Natural killer cell (primary cell): Measurements from ENCODE around the gene CRYBG1. TPM values are rescaled to one million over a fixed set of nuclear protein-coding genes. Genes with fewer than 3 reads are reported as not detected.

Experiments used
- ATAC-seq, 3 donors: fragments of 150-1000 bp in 2 of 3; fragments of 200-7000 bp in 1 of 3; cut with Tn5 transposase; 1 replicate in 1 of 3; 2 replicates in 2 of 3; pipeline ENCODE4 v1.10.0; 2021; ENCODE audit warnings: mild to moderate bottlenecking in 2 of 3, moderate library complexity in 2 of 3
- DNase-seq, 2 donors: peaks; one replicate each; pipeline versions ENCODE4 v3.0.0 to v3.0.0-alpha.2; 2013 to 2021; ENCODE audit warnings: mixed read lengths in 1 of 2
- H3K27ac ChIP-seq: one replicate; pipeline ENCODE4 v1.5.1; 2013; ENCODE audit warnings: mild to moderate bottlenecking, low read length
- H3K27me3 ChIP-seq: one replicate; pipeline ENCODE4 v1.6.1; 2013; ENCODE audit warnings: low read length; ENCODE audit not compliant: control insufficient read depth, insufficient read depth
- H3K36me3 ChIP-seq: one replicate; pipeline ENCODE4 v1.6.1; 2013; ENCODE audit warnings: low read length; ENCODE audit not compliant: control insufficient read depth, insufficient read depth
- H3K4me1 ChIP-seq: one replicate; pipeline ENCODE4 v1.6.1; 2013; ENCODE audit warnings: low read length; ENCODE audit not compliant: control insufficient read depth, insufficient read depth
- H3K4me3 ChIP-seq: one replicate; pipeline ENCODE4 v1.5.1; 2013; ENCODE audit warnings: low read length
- H3K9me3 ChIP-seq: one replicate; pipeline ENCODE4 v1.6.1; 2013; ENCODE audit warnings: low read length; ENCODE audit not compliant: control insufficient read depth, insufficient read depth
- H3K27ac Mint-ChIP-seq, 2 donors: one replicate each; pipeline ENCODE4 v1.8.0; 2022; ENCODE audit warnings: mild to moderate bottlenecking in 2 of 2, mixed read lengths in 2 of 2, moderate library complexity in 1 of 2
- H3K27me3 Mint-ChIP-seq, 2 donors: one replicate each; pipeline ENCODE4 v1.8.0; 2022; ENCODE audit warnings: low read depth in 2 of 2, mixed read lengths in 2 of 2
- H3K36me3 Mint-ChIP-seq: one replicate; pipeline ENCODE4 v1.8.0; 2022; ENCODE audit warnings: mixed read lengths
- H3K4me1 Mint-ChIP-seq, 2 donors: one replicate each; pipeline ENCODE4 v1.8.0; 2022; ENCODE audit warnings: mixed read lengths in 2 of 2
- H3K4me3 Mint-ChIP-seq: one replicate; pipeline ENCODE4 v1.8.0; 2022; ENCODE audit warnings: mild to moderate bottlenecking, moderate library complexity, mixed read lengths
- H3K9me3 Mint-ChIP-seq, 2 donors: one replicate each; pipeline ENCODE4 v1.8.0; 2022; ENCODE audit warnings: mixed read lengths in 2 of 2
- WGBS: methylation state at CpG from one replicate; pipeline ENCODE4 v1.1.7; 2013; ENCODE audit warnings: missing lambda C conversion rate; ENCODE audit not compliant: insufficient coverage; 5-methylcytosine and 5-hydroxymethylcytosine counted together
- intact Hi-C: fragments of 100-400 bp; cut with micrococcal nuclease; formaldehyde crosslinking; loops from one replicate; pipeline ENCODE4 v1.14.2; 2022
- total RNA-seq, 4 donors: library from RNA; stranded (reverse); fragments of 120-200 nt in 1 of 4; gene quantifications; one replicate each; pipeline versions ENCODE4 v1.2.3 to v1.2.4, GENCODE V29; 2013 to 2022
- TF ChIP-seq, protein P1 (sequence below): fragments of 200-600 bp; IDR thresholded peaks from one replicate; pipeline ENCODE4 v1.8.0; 2022; ENCODE audit warnings: antibody characterized with exemption

Gene CRYBG1
- total RNA-seq, 3 donors from 2014 or later (not counting 1 experiment from before 2014, with no cell fraction given), result 16.3 to 21.8 (median 17.5) TPM

DNA sequence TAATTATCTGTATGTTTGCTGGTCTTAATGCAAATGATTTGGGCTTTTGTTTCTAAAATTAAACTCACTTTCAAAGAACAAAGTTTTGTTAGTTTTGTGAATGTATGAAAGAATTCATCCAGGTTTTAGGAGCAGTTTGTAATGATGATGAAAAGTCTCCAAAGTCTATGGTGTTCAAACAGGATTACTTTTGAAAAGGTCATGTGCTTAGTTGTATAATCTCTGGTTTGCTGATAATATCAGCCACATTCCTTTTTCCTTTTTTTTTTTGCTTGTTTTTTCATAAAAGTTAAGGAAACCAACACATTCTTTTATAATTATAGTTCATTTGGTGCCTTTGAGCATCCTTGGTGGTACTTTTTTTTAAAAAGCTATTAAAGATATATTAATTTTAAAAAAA lies 179.9 kb downstream of the CRYBG1 start:
- intact Hi-C loops, result no loop called here
- DNase-seq (no peak), ATAC-seq (no peak)
- Histone ChIP-seq H3K4me1 (peaks cover 18% of the 10 kb centered on the region), H3K4me3 (no peak overlapping the region), H3K27ac (no peak overlapping the region), H3K27me3 (no peaks in the 10 kb centered on the region), H3K36me3 (peaks cover 60% of the 10 kb centered on the region), H3K9me3 (no peaks in the 10 kb centered on the region)
- TF ChIP-seq, protein P1, sequence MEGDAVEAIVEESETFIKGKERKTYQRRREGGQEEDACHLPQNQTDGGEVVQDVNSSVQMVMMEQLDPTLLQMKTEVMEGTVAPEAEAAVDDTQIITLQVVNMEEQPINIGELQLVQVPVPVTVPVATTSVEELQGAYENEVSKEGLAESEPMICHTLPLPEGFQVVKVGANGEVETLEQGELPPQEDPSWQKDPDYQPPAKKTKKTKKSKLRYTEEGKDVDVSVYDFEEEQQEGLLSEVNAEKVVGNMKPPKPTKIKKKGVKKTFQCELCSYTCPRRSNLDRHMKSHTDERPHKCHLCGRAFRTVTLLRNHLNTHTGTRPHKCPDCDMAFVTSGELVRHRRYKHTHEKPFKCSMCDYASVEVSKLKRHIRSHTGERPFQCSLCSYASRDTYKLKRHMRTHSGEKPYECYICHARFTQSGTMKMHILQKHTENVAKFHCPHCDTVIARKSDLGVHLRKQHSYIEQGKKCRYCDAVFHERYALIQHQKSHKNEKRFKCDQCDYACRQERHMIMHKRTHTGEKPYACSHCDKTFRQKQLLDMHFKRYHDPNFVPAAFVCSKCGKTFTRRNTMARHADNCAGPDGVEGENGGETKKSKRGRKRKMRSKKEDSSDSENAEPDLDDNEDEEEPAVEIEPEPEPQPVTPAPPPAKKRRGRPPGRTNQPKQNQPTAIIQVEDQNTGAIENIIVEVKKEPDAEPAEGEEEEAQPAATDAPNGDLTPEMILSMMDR, result no peak
- no peaks in the 10 kb centered on the region for H3K27me3 Mint-ChIP-seq
- no peak overlapping the region for H3K27ac Mint-ChIP-seq
- H3K4me1 Mint-ChIP-seq, result peaks cover 0 to 18% of the 10 kb centered on the region in 2 donors
- H3K4me3 Mint-ChIP-seq, result no peak overlapping the region
- no peaks in the 10 kb centered on the region for H3K9me3 Mint-ChIP-seq
- H3K36me3 Mint-ChIP-seq, result peaks cover 15% of the 10 kb centered on the region

DNA sequence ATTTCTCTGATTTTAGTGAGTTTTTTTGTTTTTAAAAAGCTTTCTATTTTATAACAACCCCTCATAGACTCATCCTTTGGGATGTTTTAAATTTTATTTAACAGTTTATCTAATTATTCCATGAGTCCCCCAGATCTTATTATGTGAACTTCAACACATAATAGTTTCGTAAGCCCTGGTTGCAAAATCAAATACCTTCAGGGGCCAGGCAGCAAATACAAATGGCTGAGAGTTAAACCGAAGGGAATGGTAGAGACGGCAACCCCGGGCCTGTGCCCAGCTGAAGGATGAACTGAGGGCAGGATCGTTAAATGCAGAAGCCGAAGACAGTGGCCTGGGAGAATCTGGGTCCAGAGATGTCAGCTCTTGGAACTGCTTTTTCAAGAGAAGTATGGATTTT lies 180.4 kb downstream of the CRYBG1 start:
- 94% methylated on average over 6 of the region's 6 CpGs for WGBS
- TF ChIP-seq, protein P1, result no peak
- ATAC-seq (no peak), DNase-seq (no peak)
- intact Hi-C loops, result no loop called here
- no peaks in the 10 kb centered on the region for H3K9me3 Mint-ChIP-seq
- H3K4me3 ChIP-seq, result no peak overlapping the region
- peaks cover 0 to 21% of the 10 kb centered on the region in 2 donors for H3K4me1 Mint-ChIP-seq
- H3K36me3 ChIP-seq, result peaks cover 62% of the 10 kb centered on the region
- no peaks in the 10 kb centered on the region for H3K27me3 ChIP-seq
- no peaks in the 10 kb centered on the region for H3K9me3 ChIP-seq
- H3K4me3 Mint-ChIP-seq, result no peak overlapping the region
- H3K27ac Mint-ChIP-seq, result no peak overlapping the region
- H3K27ac ChIP-seq, result no peak overlapping the region
- H3K27me3 Mint-ChIP-seq, result no peaks in the 10 kb centered on the region
- H3K4me1 ChIP-seq, result peaks cover 22% of the 10 kb centered on the region
- peaks cover 15% of the 10 kb centered on the region for H3K36me3 Mint-ChIP-seq

DNA sequence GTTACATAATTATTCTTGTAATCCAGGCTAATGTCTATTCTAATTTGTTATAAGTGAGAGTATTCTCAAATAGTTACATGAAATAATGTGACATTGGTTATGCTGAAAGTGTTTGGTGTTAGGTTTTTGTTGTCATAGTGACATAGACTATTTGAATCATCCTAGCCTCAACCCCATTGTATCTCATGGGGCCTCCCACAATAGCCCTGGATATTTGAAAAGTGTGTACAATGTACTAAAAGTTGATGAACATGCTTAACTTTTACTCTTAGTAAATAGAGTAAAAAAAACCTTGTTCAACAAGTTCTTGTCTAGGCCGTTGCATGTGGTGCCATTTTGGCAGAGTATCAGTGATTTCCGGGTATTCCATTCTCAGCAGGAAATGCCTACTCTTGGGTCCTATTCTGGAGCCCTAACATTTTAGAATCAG lies 185.8 kb downstream of the CRYBG1 start:
- H3K4me1 ChIP-seq, result peaks cover 7% of the 10 kb centered on the region
- peak overlapping the region; percentile 64 for H3K27ac ChIP-seq
- peaks cover 17% of the 10 kb centered on the region for H3K36me3 Mint-ChIP-seq
- WGBS, result 53% methylated on average over 2 of the region's 2 CpGs
- intact Hi-C loops, result no loop called here
- no peaks in the 10 kb centered on the region for H3K9me3 Mint-ChIP-seq
- peak in 1 of 3 donors; percentile 52 for ATAC-seq
- TF ChIP-seq, protein P1, result no peak
- no peak overlapping the region for H3K4me3 Mint-ChIP-seq
- H3K27ac Mint-ChIP-seq, result peak overlapping the region in 1 of 2 donors; percentile 20
- H3K9me3 ChIP-seq, result no peaks in the 10 kb centered on the region
- no peak overlapping the region for H3K4me3 ChIP-seq
- peaks cover 0 to 13% of the 10 kb centered on the region in 2 donors for H3K4me1 Mint-ChIP-seq
- no peaks in the 10 kb centered on the region for H3K27me3 Mint-ChIP-seq
- no peaks in the 10 kb centered on the region for H3K27me3 ChIP-seq
- DNase-seq, result no peak
- H3K36me3 ChIP-seq, result peaks cover 69% of the 10 kb centered on the region
